ENCODE data around the gene CNTN4.

CNTN4 gene

DNA sequence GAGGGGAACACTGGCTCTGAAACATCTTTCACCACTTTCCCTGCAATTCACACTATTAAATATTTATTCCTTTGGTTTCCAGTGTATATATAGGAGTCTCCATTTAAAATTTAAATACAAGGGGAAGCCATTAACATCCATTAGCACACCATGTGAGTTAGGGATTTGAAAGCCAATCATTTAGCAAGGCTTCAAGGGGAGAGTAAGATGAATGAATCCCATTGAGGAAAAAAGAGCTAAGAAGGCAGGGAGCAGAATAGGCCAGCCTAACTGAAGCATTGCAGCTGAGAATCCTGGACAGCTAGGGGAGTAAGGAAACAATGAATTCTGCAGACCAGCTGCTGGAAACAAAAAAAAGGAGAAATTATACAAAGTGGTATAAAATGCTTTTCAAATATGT, 585.4 kb downstream of the CNTN4 start:
- no peak overlapping the region for H3K4me3 ChIP-seq (ENCODE audit: low read depth in 1 of 2, low read length in 2 of 2)
- H3K9me3 ChIP-seq (ENCODE audit: insufficient read depth, low read length, severe bottlenecking) = no peaks in the 10 kb centered on the region
- H3K27me3 ChIP-seq (ENCODE audit: insufficient read depth, low read length, poor library complexity) = no peaks in the 10 kb centered on the region
- no peaks in the 10 kb centered on the region for H4K20me1 ChIP-seq (ENCODE audit: insufficient read depth, low read length)
- no peak overlapping the region for H2AFZ ChIP-seq (ENCODE audit: low read depth, low read length)
- no peak for ATAC-seq (ENCODE audit: insufficient read depth, low read depth)
- TF ChIP-seq, protein P1, sequence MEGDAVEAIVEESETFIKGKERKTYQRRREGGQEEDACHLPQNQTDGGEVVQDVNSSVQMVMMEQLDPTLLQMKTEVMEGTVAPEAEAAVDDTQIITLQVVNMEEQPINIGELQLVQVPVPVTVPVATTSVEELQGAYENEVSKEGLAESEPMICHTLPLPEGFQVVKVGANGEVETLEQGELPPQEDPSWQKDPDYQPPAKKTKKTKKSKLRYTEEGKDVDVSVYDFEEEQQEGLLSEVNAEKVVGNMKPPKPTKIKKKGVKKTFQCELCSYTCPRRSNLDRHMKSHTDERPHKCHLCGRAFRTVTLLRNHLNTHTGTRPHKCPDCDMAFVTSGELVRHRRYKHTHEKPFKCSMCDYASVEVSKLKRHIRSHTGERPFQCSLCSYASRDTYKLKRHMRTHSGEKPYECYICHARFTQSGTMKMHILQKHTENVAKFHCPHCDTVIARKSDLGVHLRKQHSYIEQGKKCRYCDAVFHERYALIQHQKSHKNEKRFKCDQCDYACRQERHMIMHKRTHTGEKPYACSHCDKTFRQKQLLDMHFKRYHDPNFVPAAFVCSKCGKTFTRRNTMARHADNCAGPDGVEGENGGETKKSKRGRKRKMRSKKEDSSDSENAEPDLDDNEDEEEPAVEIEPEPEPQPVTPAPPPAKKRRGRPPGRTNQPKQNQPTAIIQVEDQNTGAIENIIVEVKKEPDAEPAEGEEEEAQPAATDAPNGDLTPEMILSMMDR (IDR thresholded peaks at IDR 0.05; ENCODE audit: borderline replicate concordance, extremely low read depth, low read length, poor library complexity, severe bottlenecking) = no peak
- no peak for TF ChIP-seq EZH2 (IDR thresholded peaks at IDR 0.05; ENCODE audit: borderline replicate concordance, low read depth, low read length, severe bottlenecking)
- H3K36me3 ChIP-seq (ENCODE audit: insufficient read depth, low read length) = no peaks in the 10 kb centered on the region
- no peaks in the 10 kb centered on the region for H3K4me1 ChIP-seq (ENCODE audit: insufficient read depth, low read length)
- no peak for DNase-seq
- H3K4me2 ChIP-seq (ENCODE audit: insufficient read depth, low read length) = no peak overlapping the region
- no peaks in the 10 kb centered on the region for H3K79me2 ChIP-seq (ENCODE audit: insufficient read depth, low read length)
- no peak overlapping the region for H3K9ac ChIP-seq (ENCODE audit: low read depth, low read length)
- no peak overlapping the region for H3K27ac ChIP-seq (ENCODE audit: low read length)

DNA sequence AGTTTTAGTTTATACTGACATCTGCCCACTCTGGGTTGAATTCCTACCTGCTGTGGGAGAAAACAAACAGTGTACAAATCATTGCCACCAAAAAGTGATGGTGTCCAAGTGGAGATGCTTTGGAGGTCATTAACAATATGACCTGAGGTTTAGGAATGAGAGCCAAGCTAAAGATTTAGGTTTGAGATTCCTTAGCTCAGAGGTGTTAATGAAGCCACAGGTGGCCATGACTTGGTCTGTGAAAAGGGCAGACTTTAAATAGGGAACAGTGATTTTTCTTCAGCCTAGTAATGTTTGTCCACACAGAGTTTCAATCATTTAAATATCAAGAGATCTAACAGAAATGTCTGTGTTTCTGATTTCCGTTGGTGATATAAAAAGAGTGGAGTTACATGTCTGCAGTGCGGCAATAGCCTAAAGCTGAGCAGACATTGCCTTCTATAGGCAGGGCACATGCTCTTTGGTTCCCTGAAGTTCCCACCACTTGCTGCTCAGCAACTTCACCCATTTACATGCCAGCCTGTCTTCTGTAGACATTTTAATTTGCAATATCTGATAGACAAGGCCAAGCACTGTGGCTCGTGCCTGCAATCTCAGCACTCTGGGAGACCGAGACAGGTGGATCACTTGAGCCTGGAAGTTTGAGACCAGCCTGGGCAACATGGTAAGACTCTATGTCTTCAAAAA, 588.3 kb downstream of the CNTN4 start:
- DNase-seq = no peak
- no peak overlapping the region for H3K9ac ChIP-seq (ENCODE audit: low read depth, low read length)
- TF ChIP-seq, protein P1 (IDR thresholded peaks at IDR 0.05; ENCODE audit: borderline replicate concordance, extremely low read depth, low read length, poor library complexity, severe bottlenecking) = no peak
- no peak for TF ChIP-seq EZH2 (IDR thresholded peaks at IDR 0.05; ENCODE audit: borderline replicate concordance, low read depth, low read length, severe bottlenecking)
- no peak overlapping the region for H2AFZ ChIP-seq (ENCODE audit: low read depth, low read length)
- no peak overlapping the region for H3K4me2 ChIP-seq (ENCODE audit: insufficient read depth, low read length)
- no peak overlapping the region for H3K27ac ChIP-seq (ENCODE audit: low read length)
- H3K27me3 ChIP-seq (ENCODE audit: insufficient read depth, low read length, poor library complexity) = no peaks in the 10 kb centered on the region
- no peak overlapping the region for H3K4me3 ChIP-seq (ENCODE audit: low read depth in 1 of 2, low read length in 2 of 2)
- H3K36me3 ChIP-seq (ENCODE audit: insufficient read depth, low read length) = no peaks in the 10 kb centered on the region
- H4K20me1 ChIP-seq (ENCODE audit: insufficient read depth, low read length) = no peaks in the 10 kb centered on the region
- no peak for ATAC-seq (ENCODE audit: insufficient read depth, low read depth)
- no peaks in the 10 kb centered on the region for H3K9me3 ChIP-seq (ENCODE audit: insufficient read depth, low read length, severe bottlenecking)
- no peaks in the 10 kb centered on the region for H3K79me2 ChIP-seq (ENCODE audit: insufficient read depth, low read length)
- no peaks in the 10 kb centered on the region for H3K4me1 ChIP-seq (ENCODE audit: insufficient read depth, low read length)

DNA sequence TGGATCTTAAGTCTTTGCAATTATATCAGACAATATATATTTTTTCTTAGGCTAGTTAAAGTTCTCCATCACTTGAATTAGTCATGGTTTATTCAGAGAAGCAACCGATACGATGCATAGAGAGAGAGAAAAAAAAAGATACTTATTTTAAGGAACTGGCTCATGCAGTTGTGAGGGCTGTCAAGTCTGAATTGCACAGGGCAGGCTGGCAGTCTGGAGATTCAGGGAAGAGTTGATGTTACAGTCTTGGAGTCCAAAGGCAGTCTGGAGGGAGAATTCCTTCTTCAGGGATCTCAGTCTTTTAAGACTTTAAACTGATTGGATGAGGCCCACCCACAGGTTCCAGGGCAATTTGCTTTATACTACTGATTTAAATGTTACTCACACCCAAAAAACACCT, 598.9 kb downstream of the CNTN4 start:
- Histone ChIP-seq H4K20me1 (ENCODE audit: insufficient read depth, low read length) (no peaks in the 10 kb centered on the region), H3K27me3 (ENCODE audit: insufficient read depth, low read length, poor library complexity) (no peaks in the 10 kb centered on the region), H3K36me3 (ENCODE audit: insufficient read depth, low read length) (no peaks in the 10 kb centered on the region), H3K79me2 (ENCODE audit: insufficient read depth, low read length) (no peaks in the 10 kb centered on the region), H3K9me3 (ENCODE audit: insufficient read depth, low read length, severe bottlenecking) (no peaks in the 10 kb centered on the region), H3K4me1 (ENCODE audit: insufficient read depth, low read length) (no peaks in the 10 kb centered on the region), H2AFZ (ENCODE audit: low read depth, low read length) (no peak overlapping the region), H3K9ac (ENCODE audit: low read depth, low read length) (no peak overlapping the region), H3K27ac (ENCODE audit: low read length) (no peak overlapping the region), H3K4me2 (ENCODE audit: insufficient read depth, low read length) (no peak overlapping the region), H3K4me3 (ENCODE audit: low read depth in 1 of 2, low read length in 2 of 2) (no peak overlapping the region)
- no peak for TF ChIP-seq EZH2 (IDR thresholded peaks at IDR 0.05; ENCODE audit: borderline replicate concordance, low read depth, low read length, severe bottlenecking)
- TF ChIP-seq, protein P1 (IDR thresholded peaks at IDR 0.05; ENCODE audit: borderline replicate concordance, extremely low read depth, low read length, poor library complexity, severe bottlenecking) = no peak
- ATAC-seq (ENCODE audit: insufficient read depth, low read depth) (no peak), DNase-seq (no peak)

All from DND-41 (cell line).